NCI-H226 (cell line): Measurements from ENCODE around the gene PIK3AP1.

ENCODE experiments used
- DNase-seq: peaks from one replicate; pipeline ENCODE4 v3.0.0-alpha.2; 2015

Gene PIK3AP1

GRCh38 chr10:96671211-96671890, 49.0 kb downstream of the PIK3AP1 start:
- no peak for DNase-seq

- no peak for DNase-seq
Observed at GRCh38 chr10:96670786-96671185, 49.5 kb downstream of the PIK3AP1 start.

GRCh38 chr10:96667401-96667800, 52.9 kb downstream of the PIK3AP1 start:
- no peak for DNase-seq

GRCh38 chr10:96666741-96667140, 53.6 kb downstream of the PIK3AP1 start:
- DNase-seq = no peak

GRCh38 chr10:96665306-96665705, 55.0 kb downstream of the PIK3AP1 start:
- DNase-seq = no peak

GRCh38 chr10:96664563-96664962, 55.8 kb downstream of the PIK3AP1 start:
- no peak for DNase-seq

- no peak for DNase-seq
Observed at GRCh38 chr10:96663797-96664196, 56.5 kb downstream of the PIK3AP1 start.

- no peak for DNase-seq
Observed at GRCh38 chr10:96661632-96662031, 58.7 kb downstream of the PIK3AP1 start.

GRCh38 chr10:96660297-96660696, 60.0 kb downstream of the PIK3AP1 start:
- DNase-seq = no peak

- DNase-seq = no peak
Observed at GRCh38 chr10:96658844-96659243, 61.5 kb downstream of the PIK3AP1 start.

- no peak for DNase-seq
Observed at GRCh38 chr10:96657385-96657784, 62.9 kb downstream of the PIK3AP1 start.

- no peak for DNase-seq
Observed at GRCh38 chr10:96656839-96657238, 63.5 kb downstream of the PIK3AP1 start.

- DNase-seq = no peak
Observed at GRCh38 chr10:96656198-96656577, 64.1 kb downstream of the PIK3AP1 start.

- no peak for DNase-seq
Observed at GRCh38 chr10:96655461-96656197, 64.7 kb downstream of the PIK3AP1 start.

- DNase-seq = no peak
Observed at GRCh38 chr10:96651998-96652431, 68.3 kb downstream of the PIK3AP1 start.

- no peak for DNase-seq
Observed at GRCh38 chr10:96650958-96651357, 69.4 kb downstream of the PIK3AP1 start.

GRCh38 chr10:96648297-96648696, 72.0 kb downstream of the PIK3AP1 start:
- no peak for DNase-seq

GRCh38 chr10:96647466-96647865, 72.8 kb downstream of the PIK3AP1 start:
- DNase-seq = no peak

- no peak for DNase-seq
Observed at GRCh38 chr10:96646751-96647166, 73.6 kb downstream of the PIK3AP1 start.

- no peak for DNase-seq
Observed at GRCh38 chr10:96646301-96646700, 74.0 kb downstream of the PIK3AP1 start.

GRCh38 chr10:96645191-96645721, 75.1 kb downstream of the PIK3AP1 start:
- no peak for DNase-seq

- no peak for DNase-seq
Observed at GRCh38 chr10:96643920-96644319, 76.4 kb downstream of the PIK3AP1 start.

- peak; percentile 11 for DNase-seq
Observed at GRCh38 chr10:96642973-96643372, 77.3 kb downstream of the PIK3AP1 start.

GRCh38 chr10:96642530-96642929, 77.8 kb downstream of the PIK3AP1 start:
- DNase-seq = no peak
